Transverse colon (tissue), 4 donors: ENCODE results near the gene PELI1. TPM values are rescaled to one million over a fixed set of nuclear protein-coding genes. Genes with fewer than 3 reads are reported as not detected.

Experiments
- DNase-seq: peaks from one replicate; pipeline ENCODE4 v3.0.0-alpha.2; 2019
- H3K27ac ChIP-seq, 4 donors: fragments of 200-600 bp; sonication (generic); 2 replicates each; pipeline ENCODE4 v1.5.1; 2016 to 2018; ENCODE audit warnings: inconsistent platforms in 4 of 4
- H3K27me3 ChIP-seq: fragments of 200-600 bp; sonication (generic); 2 replicates; pipeline ENCODE4 v1.5.1; 2017; ENCODE audit warnings: inconsistent platforms
- H3K36me3 ChIP-seq, 4 donors: fragments of 200-600 bp; sonication (generic); 2 replicates each; pipeline ENCODE4 v1.5.1; 2017 to 2019; ENCODE audit warnings: inconsistent platforms in 4 of 4
- H3K4me1 ChIP-seq, 4 donors: fragments of 200-600 bp; sonication (generic); 2 replicates each; pipeline ENCODE4 v1.5.1; 2017 to 2020; ENCODE audit warnings: inconsistent platforms in 4 of 4
- H3K4me3 ChIP-seq, 4 donors: fragments of 200-600 bp; sonication (generic); 1 replicate in 1 of 4; 2 replicates in 3 of 4; pipeline versions ENCODE4 v1.5.1 to v1.6.1; 2017 to 2019; ENCODE audit warnings: inconsistent platforms in 4 of 4
- H3K9me3 ChIP-seq, 2 donors: fragments of 200-600 bp; sonication (generic); 2 replicates each; pipeline ENCODE4 v1.5.1; 2017 to 2019; ENCODE audit warnings: inconsistent platforms in 2 of 2
- EP300 ChIP-seq: sonication (generic); formaldehyde crosslinking; IDR thresholded peaks from one replicate; pipeline ENCODE4 v1.6.1; 2017; ENCODE audit warnings: antibody characterized with exemption, low read depth
- POLR2A ChIP-seq: fragments of 450-650 bp; IDR thresholded peaks from one replicate; pipeline ENCODE4 v1.6.1; 2016; ENCODE audit warnings: antibody characterized with exemption, mild to moderate bottlenecking, moderate library complexity
- POLR2AphosphoS5 ChIP-seq, 3 donors: sonication (generic); formaldehyde crosslinking; IDR thresholded peaks; one replicate each; pipeline ENCODE4 v1.6.1; 2016; ENCODE audit warnings: antibody characterized with exemption in 3 of 3
- WGBS, 2 donors: methylation state at CpG; one replicate each; pipeline ENCODE4 v1.1.5; 2018; ENCODE audit warnings: low coverage in 1 of 2; 5-methylcytosine and 5-hydroxymethylcytosine counted together
- in situ Hi-C, 4 donors: fragments of 200-750 bp; cut with MboI; loops; one replicate each; pipeline versions ENCODE4 v1.15.0 to v1.15.1; 2017; ENCODE audit warnings: low sequenced_read_pairs in 3 of 4, low pct_ligation_motif_present in 1 of 4, low pct_unique_long_range_greater_than_20kb in 1 of 4
- intact Hi-C: fragments of 100-400 bp; cut with DNase I; formaldehyde crosslinking; loops from one replicate; pipeline ENCODE4 v1.15.1; 2023; ENCODE audit warnings: low total_unique reads
- total RNA-seq, 4 donors: library from RNA; depleted of rRNA; stranded (reverse); fragments of >200 nt; gene quantifications; one replicate each; pipeline ENCODE4 v1.1.0, GENCODE V29; 2016
- TF ChIP-seq, protein P1 (sequence below), 5 experiments: fragments of 200-600 bp in 3 of 5; fragments of 450-650 bp in 2 of 5; sonication (generic) in 3 of 5; IDR thresholded peaks; 1 replicate in 2 of 5; 2 replicates in 3 of 5; pipeline ENCODE4 v1.5.1; 2016 to 2017; ENCODE audit warnings: antibody characterized with exemption in 5 of 5, inconsistent platforms in 3 of 5, mild to moderate bottlenecking in 2 of 5, moderate library complexity in 1 of 5

The PELI1 gene
- total RNA-seq, 4 donors from 2014 or later, result 20.6 to 818 (median 41.3) TPM

DNA sequence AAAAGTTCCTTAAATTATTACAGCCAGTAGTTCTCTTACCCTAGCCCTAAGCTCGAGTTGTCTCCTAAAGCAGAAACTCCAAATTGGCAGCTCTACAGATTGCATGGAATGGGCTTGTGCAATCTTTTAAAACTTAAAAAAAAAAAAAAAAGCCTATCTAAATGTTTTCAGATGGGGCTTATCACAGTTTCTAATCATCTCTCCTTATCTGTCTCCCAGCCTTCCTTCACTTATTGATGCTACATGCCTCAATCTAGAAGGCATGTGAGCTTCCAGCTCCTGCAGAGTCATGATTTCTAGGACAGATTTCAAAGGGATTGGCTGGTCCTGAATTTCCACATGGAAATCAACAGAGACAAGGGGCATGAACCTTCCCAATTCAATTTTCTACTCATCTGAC lies 33.1 kb upstream of the PELI1 start:
- Histone ChIP-seq H3K4me3 (no peak overlapping the region), H3K4me1 (peaks cover 0 to 5% (median 0%) of the 10 kb centered on the region in 4 donors), H3K36me3 (no peaks in the 10 kb centered on the region), H3K9me3 (no peaks in the 10 kb centered on the region), H3K27me3 (no peaks in the 10 kb centered on the region), H3K27ac (peak overlapping the region in 1 of 4 donors; percentile 14)
- in situ Hi-C loops, result no loop called here
- TF ChIP-seq, protein P1, sequence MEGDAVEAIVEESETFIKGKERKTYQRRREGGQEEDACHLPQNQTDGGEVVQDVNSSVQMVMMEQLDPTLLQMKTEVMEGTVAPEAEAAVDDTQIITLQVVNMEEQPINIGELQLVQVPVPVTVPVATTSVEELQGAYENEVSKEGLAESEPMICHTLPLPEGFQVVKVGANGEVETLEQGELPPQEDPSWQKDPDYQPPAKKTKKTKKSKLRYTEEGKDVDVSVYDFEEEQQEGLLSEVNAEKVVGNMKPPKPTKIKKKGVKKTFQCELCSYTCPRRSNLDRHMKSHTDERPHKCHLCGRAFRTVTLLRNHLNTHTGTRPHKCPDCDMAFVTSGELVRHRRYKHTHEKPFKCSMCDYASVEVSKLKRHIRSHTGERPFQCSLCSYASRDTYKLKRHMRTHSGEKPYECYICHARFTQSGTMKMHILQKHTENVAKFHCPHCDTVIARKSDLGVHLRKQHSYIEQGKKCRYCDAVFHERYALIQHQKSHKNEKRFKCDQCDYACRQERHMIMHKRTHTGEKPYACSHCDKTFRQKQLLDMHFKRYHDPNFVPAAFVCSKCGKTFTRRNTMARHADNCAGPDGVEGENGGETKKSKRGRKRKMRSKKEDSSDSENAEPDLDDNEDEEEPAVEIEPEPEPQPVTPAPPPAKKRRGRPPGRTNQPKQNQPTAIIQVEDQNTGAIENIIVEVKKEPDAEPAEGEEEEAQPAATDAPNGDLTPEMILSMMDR (IDR thresholded peaks at IDR 0.05), result no peak
- TF ChIP-seq POLR2A (no peak), POLR2AphosphoS5 (IDR thresholded peaks at IDR 0.05) (no peak)
- WGBS, 2 donors, result 55 to 60% methylated on average over 1 of the region's 1 CpG
- intact Hi-C loops, result no loop called here
- no peak for DNase-seq

DNA sequence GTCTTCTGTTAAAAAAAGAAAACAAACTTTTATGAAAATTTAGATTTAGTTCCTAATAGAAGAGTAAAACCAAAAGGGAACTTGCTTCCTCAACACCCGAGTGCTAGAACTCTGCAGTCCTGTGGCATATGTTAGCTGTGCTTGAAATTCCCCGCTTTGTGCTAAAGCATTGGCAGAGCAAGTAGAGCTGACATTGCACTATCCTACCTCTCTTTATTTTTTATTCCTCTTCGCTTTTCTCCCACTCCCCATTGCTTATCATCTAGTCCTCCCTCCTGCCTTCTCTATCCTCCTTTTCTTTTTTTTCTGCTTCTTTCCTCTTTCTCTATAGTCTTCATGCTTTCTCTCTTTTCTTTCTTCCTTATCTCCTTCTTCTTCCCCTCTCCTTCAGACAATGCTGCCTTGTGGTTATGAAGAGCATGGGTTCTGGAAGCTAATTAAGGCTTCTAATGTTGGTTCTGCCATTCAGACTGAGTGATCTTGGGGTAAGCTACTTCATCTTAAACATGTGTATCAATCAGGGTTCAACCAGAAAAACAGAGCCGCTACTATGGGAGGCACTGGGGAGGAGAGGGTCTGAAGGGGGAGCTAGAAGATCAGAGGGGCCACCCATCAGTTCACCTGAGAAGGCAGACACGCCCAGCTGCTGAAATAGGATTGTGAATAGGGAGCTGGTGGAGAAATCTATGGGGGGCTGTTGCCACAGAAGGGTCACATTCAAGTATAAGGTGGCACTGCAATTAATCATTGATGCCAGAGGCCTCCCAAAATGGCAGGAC lies 31.4 kb upstream of the PELI1 start:
- Histone ChIP-seq H3K4me1 (peaks cover 0 to 5% (median 0%) of the 10 kb centered on the region in 4 donors), H3K4me3 (no peak overlapping the region), H3K36me3 (no peaks in the 10 kb centered on the region), H3K27me3 (no peaks in the 10 kb centered on the region), H3K9me3 (no peaks in the 10 kb centered on the region), H3K27ac (no peak overlapping the region)
- TF ChIP-seq EP300 (no peak), POLR2AphosphoS5 (IDR thresholded peaks at IDR 0.05) (no peak), POLR2A (no peak)
- TF ChIP-seq, protein P1 (IDR thresholded peaks at IDR 0.05), result no peak
- in situ Hi-C loops, result no loop called here
- intact Hi-C loops, result no loop called here
- 89 to 92% methylated on average over 5 of the region's 5 CpGs for WGBS, 2 donors
- no peak for DNase-seq

DNA sequence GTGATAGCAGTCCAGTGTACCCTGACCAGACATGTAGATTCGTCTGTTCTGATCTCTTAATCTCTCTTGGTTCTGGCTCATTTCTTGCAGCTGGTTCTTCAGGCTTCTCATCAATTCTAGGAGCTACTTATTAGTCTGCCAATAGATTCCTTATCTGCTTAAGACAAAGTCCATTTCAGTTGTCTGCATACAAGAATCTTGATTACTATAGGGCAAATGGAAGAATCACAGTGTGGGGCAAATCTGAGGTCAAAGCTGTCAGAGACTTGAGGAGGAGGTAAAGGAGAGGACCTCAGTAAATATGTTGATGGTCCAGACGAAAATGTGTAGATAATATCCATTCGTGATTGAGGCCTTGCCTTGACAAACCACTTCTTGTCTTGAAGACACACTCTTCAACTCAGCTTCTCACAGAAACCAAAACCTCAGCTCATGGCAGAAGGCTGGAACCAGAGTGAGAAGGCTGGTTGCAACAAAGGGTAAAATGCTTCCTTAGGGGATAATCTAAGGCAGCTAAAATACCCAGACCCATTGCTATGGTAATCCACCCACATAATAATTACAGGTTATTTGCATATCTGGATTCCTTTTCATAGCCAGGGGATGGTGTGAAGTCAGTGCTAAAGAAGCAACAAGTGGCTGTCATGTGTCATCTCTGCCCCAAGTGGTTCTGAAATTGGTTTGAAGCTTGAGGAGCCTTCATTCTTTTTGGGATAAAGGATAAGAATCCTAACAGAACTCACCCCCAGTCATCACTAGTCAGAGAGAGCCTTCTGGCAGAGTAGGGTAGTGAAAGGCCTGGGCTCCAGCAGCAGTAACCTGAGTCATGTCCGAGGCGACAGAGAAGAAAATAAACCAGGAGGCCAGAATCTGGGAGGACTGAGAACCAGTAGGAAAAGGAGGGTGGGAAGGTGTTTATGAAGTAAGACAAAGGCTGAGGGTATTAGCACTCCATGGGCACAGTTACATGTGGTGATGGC lies 29.2 kb upstream of the PELI1 start:
- H3K27ac ChIP-seq, result no peak overlapping the region
- DNase-seq, result no peak
- H3K4me1 ChIP-seq, result peaks cover 0 to 7% (median 0%) of the 10 kb centered on the region in 4 donors
- WGBS, 2 donors, result 87% methylated on average over 5 of the region's 5 CpGs
- no peaks in the 10 kb centered on the region for H3K9me3 ChIP-seq
- H3K36me3 ChIP-seq, result no peaks in the 10 kb centered on the region
- no peak overlapping the region for H3K4me3 ChIP-seq
- in situ Hi-C loops (no loop called here), intact Hi-C loops (no loop called here)
- H3K27me3 ChIP-seq, result no peaks in the 10 kb centered on the region
- TF ChIP-seq, protein P1 (IDR thresholded peaks at IDR 0.05), result no peak
- no peak for TF ChIP-seq EP300
- TF ChIP-seq POLR2AphosphoS5 (IDR thresholded peaks at IDR 0.05), result no peak
- TF ChIP-seq POLR2A, result no peak

DNA sequence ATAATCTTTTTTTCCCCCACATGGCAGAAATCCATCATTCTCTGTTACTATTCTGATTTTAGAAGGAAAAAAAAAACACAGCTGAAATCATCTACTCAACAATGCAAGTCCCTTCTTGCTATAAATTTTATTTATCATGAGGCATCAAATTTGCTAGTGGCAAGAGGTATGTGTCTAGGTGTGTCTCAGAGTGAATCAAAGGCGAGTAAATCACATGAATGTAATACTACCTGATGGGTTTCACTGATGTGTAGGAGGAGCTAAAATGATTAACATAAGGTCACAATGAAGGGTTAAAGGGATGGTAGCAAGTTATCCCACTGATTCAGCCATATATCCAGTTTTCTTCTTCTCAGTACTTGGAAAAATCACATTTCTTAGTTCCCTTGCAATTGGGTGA lies 24.5 kb upstream of the PELI1 start:
- peaks cover 0 to 2% (median 0%) of the 10 kb centered on the region in 4 donors for H3K4me1 ChIP-seq
- in situ Hi-C loops, result no loop called here
- no peak overlapping the region for H3K4me3 ChIP-seq
- 89 to 100% methylated on average over 1 of the region's 1 CpG for WGBS, 2 donors
- intact Hi-C loops, result no loop called here
- no peaks in the 10 kb centered on the region for H3K27me3 ChIP-seq
- no peak for TF ChIP-seq POLR2AphosphoS5 (IDR thresholded peaks at IDR 0.05)
- TF ChIP-seq POLR2A, result no peak
- no peak for TF ChIP-seq EP300
- TF ChIP-seq, protein P1 (IDR thresholded peaks at IDR 0.05), result no peak
- no peak for DNase-seq
- H3K27ac ChIP-seq, result no peak overlapping the region
- H3K9me3 ChIP-seq, result no peaks in the 10 kb centered on the region
- no peaks in the 10 kb centered on the region for H3K36me3 ChIP-seq
